Astrocyte (in vitro differentiated cells and primary cell): ENCODE data around the gene ADH6.

Experiments used
- CTCF ChIP-seq: IDR thresholded peaks from 2 replicates; pipeline ENCODE4 v1.5.1; 2011; ENCODE audit warnings: low read depth, mild to moderate bottlenecking, inconsistent platforms, low read length, moderate library complexity; ENCODE audit not compliant: insufficient read depth
- EZH2 ChIP-seq: IDR thresholded peaks from 2 replicates; pipeline ENCODE4 v1.6.1; 2012; ENCODE audit warnings: mild to moderate bottlenecking, low read length, inconsistent platforms; ENCODE audit not compliant: insufficient read depth

- TF ChIP-seq CTCF (no peak), EZH2 (no peak)
Observed at GRCh38 chr4:99179626-99180025, 39.4 kb downstream of the ADH6 start.
